Nephron (organoid): Measurements from ENCODE around the gene KLHDC4.

Source experiments
- H3K27ac Mint-ChIP-seq, 3 experiments: 2 replicates each; pipeline ENCODE4 v1.8.0; 2020; ENCODE audit warnings: mixed read lengths in 3 of 3, mild to moderate bottlenecking in 2 of 3, moderate library complexity in 1 of 3
- H3K27me3 Mint-ChIP-seq: 2 replicates; pipeline ENCODE4 v1.8.0; 2021; ENCODE audit warnings: low read depth, mild to moderate bottlenecking, moderate library complexity, mixed read lengths
- H3K36me3 Mint-ChIP-seq: 2 replicates; pipeline ENCODE4 v1.8.0; 2020; ENCODE audit warnings: low read depth, mixed read lengths
- H3K4me1 Mint-ChIP-seq: 2 replicates; pipeline ENCODE4 v1.8.0; 2020; ENCODE audit warnings: mixed read lengths
- H3K4me3 Mint-ChIP-seq, 3 experiments: 2 replicates each; pipeline ENCODE4 v1.8.0; 2020; ENCODE audit warnings: mild to moderate bottlenecking in 3 of 3, mixed read lengths in 3 of 3, moderate library complexity in 2 of 3
- H3K9me3 Mint-ChIP-seq: 2 replicates; pipeline ENCODE4 v1.8.0; 2020; ENCODE audit warnings: mixed read lengths
- CTCF ChIP-seq, 3 experiments: fragments of 200-600 bp; sonication (generic); IDR thresholded peaks; one replicate each; pipeline ENCODE4 v1.5.0; 2021; ENCODE audit warnings: antibody characterized with exemption in 3 of 3; ENCODE audit not compliant: unreplicated experiment in 3 of 3

KLHDC4 gene

GRCh38 chr16:87735270-87736007 is 30.3 kb downstream of the KLHDC4 start:
- H3K4me3 Mint-ChIP-seq: no peak overlapping the region
- no peaks in the 10 kb centered on the region for H3K27me3 Mint-ChIP-seq
- H3K4me1 Mint-ChIP-seq: peaks cover under 1% of the 10 kb centered on the region
- no peaks in the 10 kb centered on the region for H3K9me3 Mint-ChIP-seq
- H3K27ac Mint-ChIP-seq: no peak overlapping the region
- TF ChIP-seq CTCF (IDR thresholded peaks at IDR 0.05; ENCODE audit: unreplicated experiment in 3 of 3): no peak
- peaks cover 22% of the 10 kb centered on the region for H3K36me3 Mint-ChIP-seq

- H3K4me1 Mint-ChIP-seq: no peaks in the 10 kb centered on the region
- no peaks in the 10 kb centered on the region for H3K27me3 Mint-ChIP-seq
- H3K9me3 Mint-ChIP-seq: no peaks in the 10 kb centered on the region
- peaks cover 27% of the 10 kb centered on the region for H3K36me3 Mint-ChIP-seq
- no peak for TF ChIP-seq CTCF (IDR thresholded peaks at IDR 0.05; ENCODE audit: unreplicated experiment in 3 of 3)
- H3K4me3 Mint-ChIP-seq: no peak overlapping the region
- no peak overlapping the region for H3K27ac Mint-ChIP-seq
Observed at GRCh38 chr16:87734644-87735043, 31.1 kb downstream of the KLHDC4 start.

DNA sequence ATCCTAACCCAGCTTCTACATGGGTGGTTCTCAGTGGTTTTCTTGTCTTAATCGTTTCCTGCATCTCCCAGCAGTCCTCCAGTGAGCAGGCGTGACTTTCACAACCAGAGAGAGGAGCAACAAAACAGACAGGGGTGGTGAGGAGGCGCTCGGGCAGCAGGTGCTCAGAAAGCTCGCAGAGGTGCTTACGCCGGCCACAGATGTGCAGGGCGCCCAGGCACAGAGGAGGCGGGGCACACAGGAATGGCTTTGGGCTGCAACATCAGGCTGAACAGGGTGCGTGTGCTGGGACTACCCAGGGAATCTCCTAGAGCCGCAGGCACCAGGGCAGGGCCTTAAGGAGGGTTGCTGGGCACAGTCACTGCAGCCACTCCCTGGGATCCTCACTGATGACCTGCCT is 32.6 kb downstream of the KLHDC4 start:
- Mint-ChIP-seq H3K27ac (no peak overlapping the region), H3K36me3 (peaks cover 34% of the 10 kb centered on the region), H3K4me3 (no peak overlapping the region), H3K27me3 (no peaks in the 10 kb centered on the region), H3K4me1 (no peaks in the 10 kb centered on the region), H3K9me3 (no peaks in the 10 kb centered on the region)
- TF ChIP-seq CTCF (IDR thresholded peaks at IDR 0.05; ENCODE audit: unreplicated experiment in 3 of 3): no peak

DNA sequence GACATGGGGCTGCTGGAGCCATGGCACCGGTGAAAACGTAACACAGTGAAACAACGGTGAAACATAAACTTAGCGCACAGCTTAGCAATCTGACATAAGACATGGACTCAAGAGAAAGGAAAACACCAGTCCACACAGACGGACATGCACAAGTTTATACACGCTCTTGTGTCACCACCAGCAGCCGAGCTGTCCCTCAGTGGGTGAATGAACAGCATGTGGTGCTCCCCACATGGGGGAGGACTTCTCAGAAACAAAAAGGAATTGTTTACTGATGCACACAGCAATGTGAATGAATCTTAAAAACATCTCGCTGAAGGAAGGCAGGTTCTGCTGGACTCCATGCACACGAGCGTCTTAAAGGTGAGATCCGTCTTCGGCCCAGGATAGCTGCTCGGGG is 34.2 kb downstream of the KLHDC4 start:
- no peak overlapping the region for H3K4me3 Mint-ChIP-seq
- H3K9me3 Mint-ChIP-seq: no peaks in the 10 kb centered on the region
- no peaks in the 10 kb centered on the region for H3K27me3 Mint-ChIP-seq
- TF ChIP-seq CTCF (IDR thresholded peaks at IDR 0.05; ENCODE audit: unreplicated experiment in 3 of 3): no peak
- no peak overlapping the region for H3K27ac Mint-ChIP-seq
- H3K4me1 Mint-ChIP-seq: peaks cover 5% of the 10 kb centered on the region
- H3K36me3 Mint-ChIP-seq: peaks cover 48% of the 10 kb centered on the region

DNA sequence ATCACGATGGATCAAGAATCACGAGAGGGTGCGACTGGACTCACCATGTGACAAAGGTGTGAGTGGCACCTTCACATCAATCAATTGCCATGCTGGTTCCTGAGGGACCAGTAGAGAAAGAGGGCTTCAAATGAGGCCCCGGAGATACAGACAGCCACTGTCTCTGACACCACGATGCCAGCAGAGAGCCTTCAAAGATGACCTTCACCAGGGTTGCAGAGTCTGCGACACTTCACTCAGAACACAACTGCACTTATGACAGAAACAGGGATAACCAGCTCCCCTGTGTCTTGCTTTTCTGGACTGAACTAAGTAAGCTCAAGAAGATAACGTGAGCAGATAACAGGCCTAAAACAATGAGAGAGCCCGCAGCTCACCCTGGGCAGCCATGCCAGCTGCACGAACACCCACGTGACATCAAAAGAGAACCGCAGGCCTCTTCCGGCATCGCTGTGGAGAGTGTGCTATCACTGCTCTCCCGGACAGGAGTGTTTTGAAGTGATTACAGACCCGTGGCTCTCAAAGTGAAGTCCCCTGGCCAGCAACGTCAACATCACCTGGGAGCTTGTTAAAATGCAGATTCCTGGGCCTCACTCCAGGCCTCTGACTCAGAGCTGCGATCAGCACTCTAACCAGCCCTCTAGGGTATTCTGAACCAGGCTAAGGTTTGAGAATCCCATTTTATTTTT is 36.4 kb downstream of the KLHDC4 start:
- no peak for TF ChIP-seq CTCF (IDR thresholded peaks at IDR 0.05; ENCODE audit: unreplicated experiment in 3 of 3)
- H3K27ac Mint-ChIP-seq: no peak overlapping the region
- peaks cover 57% of the 10 kb centered on the region for H3K36me3 Mint-ChIP-seq
- no peak overlapping the region for H3K4me3 Mint-ChIP-seq
- peaks cover 4% of the 10 kb centered on the region for H3K27me3 Mint-ChIP-seq
- H3K4me1 Mint-ChIP-seq: peaks cover 11% of the 10 kb centered on the region
- H3K9me3 Mint-ChIP-seq: no peaks in the 10 kb centered on the region

DNA sequence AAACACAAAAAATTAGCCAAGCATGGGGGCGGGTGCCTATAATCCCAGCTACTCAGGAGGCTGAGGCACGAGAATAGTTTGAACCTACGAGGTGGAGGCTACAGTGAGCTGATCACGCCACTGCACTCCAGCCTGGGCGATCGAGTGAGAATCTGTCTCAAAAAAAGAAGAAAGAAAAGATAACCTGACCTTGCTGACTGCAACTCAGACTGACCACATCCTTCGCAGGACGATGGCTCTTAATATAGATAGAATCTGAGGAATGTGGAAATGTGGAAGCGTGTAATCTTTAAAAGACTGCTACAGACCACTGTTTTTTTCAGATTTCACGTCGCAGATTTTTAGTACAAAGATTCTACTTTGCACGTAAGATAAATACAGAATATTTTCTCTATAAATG is 37.8 kb downstream of the KLHDC4 start:
- Mint-ChIP-seq H3K4me1 (peaks cover 21% of the 10 kb centered on the region), H3K27ac (no peak overlapping the region), H3K9me3 (no peaks in the 10 kb centered on the region), H3K4me3 (no peak overlapping the region), H3K27me3 (peaks cover 8% of the 10 kb centered on the region), H3K36me3 (peaks cover 67% of the 10 kb centered on the region)
- TF ChIP-seq CTCF (IDR thresholded peaks at IDR 0.05; ENCODE audit: unreplicated experiment in 3 of 3): no peak
